GM18526 (cell line): ENCODE data around the gene PDE4D.

ENCODE experiments used
- POLR2A ChIP-seq: IDR thresholded peaks from 3 replicates; pipeline ENCODE4 v1.6.1; 2011; ENCODE audit not compliant: insufficient read length; ENCODE audit errors: extremely low read depth

The PDE4D gene

DNA sequence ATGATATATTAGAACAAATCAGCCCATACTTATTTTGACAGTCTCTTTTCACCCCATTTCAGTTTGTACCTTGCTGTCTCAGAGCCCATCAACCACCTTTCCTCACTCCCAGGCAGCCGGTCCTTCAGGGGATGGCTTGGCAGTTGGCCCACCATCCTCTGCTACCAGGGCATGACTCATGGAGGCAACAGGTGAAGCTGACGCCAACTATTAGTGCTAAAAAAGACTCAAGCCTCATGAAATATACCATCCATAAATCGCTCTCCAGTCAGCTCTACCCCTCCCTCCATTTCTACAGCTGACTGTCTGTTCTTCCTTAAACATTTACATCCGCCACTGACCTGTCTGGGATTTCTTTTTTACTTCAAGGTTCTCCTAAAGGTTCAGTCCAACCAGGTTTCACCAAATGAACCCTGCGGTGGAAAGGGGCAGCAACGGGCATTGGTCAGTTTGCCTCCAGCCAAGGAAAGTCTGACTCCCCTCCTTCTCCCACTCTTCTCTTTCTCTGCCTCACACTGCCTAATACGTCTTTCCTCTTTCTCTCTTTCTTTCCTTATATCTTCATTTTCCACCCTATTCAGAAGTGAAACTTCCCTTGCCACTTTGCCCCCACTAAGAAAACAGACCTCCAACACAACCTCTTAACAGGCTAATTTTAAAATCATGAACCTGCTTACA, 871.5 kb downstream of the PDE4D start:
- TF ChIP-seq POLR2A = no peak

DNA sequence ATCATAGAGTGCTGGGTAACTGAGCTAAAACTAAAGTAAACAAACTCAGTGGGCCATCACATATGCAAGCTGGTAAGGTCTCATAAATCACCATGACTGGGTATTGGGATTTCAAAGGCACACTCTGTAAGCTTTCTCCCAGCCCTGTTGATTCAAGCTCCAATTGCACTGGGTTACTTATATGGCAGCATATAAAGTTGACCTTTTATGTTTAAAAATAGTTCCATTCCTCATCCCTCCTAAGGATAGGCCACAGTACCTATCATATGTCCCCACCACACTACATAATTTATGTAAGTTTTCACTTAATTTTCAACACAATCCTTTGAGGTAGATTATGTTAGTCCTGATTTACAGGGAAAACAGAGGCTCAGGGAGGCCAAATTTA, 872.2 kb downstream of the PDE4D start:
- TF ChIP-seq POLR2A = no peak

DNA sequence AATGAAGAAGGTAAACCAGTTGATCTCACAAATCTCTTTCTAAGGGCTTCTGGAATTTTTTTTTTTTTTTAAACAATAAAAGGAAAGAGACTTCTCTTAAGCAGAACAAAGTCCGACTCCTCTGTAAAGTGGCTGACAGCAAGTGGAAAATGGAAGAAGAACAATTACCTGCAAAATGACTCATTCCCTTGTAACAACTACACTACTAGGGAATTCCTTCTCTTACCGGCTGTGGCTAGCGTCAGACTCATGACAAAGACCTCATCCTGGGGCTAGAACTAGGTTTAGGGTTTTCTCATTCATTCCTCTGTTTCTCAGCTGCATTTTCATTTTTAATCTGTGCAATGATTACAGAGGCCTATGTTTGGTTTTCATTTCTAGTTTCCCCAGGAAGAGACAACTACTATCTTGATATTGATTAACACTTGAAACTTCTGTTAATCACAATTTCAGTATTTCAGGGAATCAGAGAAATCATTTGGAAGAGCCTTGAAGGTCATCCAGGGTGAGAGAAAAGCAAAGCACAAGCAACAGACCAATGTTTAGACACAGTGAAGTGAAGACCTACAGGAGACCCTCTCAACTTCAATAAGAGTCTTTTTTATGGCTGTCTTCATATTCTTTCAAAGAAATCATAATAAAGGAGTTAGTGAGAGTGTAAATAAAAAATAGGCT, 872.8 kb downstream of the PDE4D start:
- no peak for TF ChIP-seq POLR2A

DNA sequence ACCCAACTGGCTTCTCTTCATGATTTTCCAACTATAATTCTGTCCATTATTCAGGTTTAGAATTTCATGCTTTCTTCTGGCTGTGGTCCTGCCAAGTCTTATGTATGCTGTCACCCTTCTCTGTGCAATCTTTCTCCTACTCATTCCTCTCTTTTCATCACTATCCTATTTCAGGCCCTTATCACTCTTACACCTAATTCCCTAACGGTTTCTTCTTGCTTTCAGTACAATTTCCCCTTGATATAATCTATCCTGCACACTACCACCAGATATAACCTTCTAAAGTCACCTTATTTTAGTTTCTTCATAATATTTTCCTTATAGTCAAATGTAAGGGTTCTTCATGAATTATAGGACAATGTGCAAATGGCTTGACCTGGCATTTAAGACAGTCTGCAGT, 874.4 kb downstream of the PDE4D start:
- no peak for TF ChIP-seq POLR2A

DNA sequence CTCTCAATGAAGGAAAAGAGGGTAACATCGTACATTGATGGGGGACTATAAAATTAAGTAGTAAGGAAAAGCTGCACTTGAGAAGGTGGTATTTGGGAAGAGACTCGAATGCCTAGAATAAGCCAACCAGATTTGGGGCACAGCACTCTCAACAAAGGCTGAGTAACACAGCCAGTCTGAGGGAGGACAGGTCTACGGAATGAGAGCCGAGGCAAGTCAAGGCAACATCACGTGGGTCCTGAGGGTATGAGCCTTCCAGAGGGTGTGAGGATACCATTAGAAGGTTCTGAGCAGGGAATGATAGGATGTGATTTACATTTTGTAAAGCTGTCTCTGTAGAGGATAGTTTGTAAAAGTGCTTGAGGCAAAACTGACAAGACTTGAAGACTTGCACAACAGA, 876.6 kb downstream of the PDE4D start:
- TF ChIP-seq POLR2A = no peak

DNA sequence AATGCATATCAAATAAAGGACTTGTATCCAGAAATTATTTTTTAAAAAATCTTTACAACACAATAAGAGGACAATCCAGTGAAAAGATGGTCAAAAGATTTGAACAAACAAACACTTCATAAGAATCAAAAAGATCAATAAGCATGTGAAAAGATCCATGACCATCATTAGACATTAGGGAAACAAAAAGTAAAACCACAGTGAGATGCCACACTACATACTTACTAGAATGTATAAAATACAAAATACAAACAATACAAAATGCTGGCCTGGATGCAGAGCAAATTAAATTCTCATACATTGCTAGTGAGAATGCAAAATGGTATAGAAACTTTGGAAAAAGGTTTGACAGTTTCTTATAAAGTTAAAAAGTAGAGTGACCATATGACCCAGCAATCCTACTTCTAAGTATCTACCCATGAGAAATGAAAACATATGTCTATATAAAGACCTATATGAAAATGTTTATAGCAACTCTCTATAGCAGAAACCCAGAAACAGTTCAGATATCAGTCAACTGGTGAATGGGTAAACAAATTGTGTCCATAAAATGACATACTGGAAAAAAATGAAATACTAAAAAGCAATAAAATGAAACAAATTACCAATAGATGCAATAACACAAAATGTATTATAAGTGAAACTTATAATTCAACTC, 884.6 kb downstream of the PDE4D start:
- TF ChIP-seq POLR2A = no peak

DNA sequence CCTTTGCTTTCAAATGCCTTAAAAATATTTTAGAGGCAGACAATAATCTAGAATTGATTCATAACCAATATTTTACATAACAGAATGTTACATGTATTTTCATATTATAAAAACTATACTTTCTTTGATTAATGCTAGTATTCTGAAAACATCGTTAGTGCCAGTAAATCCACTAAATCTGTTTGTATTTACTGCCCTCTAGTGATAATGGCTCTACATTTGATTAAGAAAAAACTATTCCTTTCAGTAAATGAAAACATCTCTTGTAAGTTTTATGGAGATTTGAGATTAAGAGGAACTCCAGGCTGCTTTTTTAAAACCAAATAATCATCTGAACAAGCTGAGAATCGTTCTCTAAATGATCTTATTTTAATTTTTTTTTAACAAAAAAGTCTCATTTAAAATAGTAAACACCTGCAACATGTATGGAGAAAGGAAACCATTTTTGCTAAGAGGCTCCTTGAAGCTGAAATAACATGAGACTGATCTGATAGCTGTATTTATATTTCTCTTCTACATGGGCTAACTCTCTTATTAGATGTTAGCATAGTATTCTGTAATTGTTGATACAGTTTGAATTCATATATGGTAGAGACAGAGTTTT, 886.0 kb downstream of the PDE4D start:
- TF ChIP-seq POLR2A = no peak

DNA sequence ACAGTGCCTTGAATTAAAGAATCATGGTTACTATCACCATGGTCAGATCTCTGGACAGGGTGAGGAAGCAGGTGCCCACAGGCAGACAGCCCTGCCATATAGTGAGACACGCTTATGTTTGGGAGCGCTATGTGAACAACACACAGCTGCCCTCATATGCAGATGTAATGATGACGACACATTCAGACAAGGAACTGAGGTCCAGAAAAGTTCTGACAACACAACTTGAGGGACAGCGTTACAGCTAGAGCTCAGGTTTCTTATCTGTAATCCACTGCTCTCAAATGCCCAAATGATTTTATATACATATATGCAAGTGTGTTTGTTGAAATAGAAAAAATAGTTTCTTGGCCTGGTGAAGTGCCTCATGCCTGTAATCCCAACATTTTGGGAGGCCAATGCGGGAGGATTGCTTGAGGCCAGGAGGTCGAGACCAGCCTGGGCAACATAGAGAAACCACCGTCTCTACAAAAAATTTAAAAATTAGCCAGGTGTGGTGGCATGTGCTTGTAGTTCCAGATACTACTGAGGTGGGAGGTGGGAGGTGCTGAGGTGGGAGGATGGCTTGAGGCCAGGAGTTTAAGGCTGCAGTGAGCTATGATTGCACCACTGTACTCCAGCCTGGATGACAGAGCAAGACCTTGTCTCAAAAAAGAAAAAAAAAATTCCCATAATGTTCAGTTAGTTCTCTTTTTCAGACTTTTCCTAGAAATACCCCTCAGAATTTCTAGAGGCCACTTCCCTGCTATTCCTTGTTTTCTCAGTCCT, 887.4 kb downstream of the PDE4D start:
- no peak for TF ChIP-seq POLR2A

DNA sequence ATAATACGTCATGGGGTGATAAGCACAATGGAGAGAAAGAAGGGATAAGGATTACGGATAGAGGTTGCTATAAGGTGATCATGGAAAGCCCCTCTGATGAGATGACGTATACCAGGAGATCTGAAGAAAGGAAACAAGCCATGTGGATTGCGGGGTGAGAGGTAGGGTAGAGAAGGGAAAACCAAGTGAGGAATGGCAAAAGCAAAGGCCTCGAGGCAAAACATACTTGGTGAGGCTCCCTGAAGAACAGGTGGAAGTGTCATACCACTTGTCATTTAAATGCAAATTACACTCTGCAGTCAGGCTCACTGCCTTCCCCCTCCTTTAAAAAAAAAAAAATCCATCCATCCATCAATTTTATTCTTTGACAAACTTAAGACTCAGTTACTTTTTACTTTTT, 889.9 kb downstream of the PDE4D start:
- TF ChIP-seq POLR2A = no peak

DNA sequence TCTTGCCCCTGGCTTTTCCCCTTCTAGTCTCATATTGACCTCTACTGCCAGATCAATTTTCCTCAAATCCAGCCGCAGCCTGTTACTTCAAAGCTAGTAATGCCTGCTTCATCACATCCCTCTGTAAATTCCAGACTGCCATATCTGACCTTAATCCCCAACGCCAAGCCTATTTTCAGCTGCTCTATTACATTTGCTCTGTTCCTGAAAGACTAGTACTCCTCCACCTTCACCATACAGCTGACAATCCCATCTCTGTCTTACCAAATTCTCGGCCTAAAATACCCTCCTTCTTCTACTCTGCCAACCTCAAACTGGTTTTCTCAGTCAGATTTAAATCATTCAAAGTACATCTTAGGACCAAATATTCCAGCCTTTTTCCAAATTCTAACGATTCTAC, 890.4 kb downstream of the PDE4D start:
- no peak for TF ChIP-seq POLR2A

DNA sequence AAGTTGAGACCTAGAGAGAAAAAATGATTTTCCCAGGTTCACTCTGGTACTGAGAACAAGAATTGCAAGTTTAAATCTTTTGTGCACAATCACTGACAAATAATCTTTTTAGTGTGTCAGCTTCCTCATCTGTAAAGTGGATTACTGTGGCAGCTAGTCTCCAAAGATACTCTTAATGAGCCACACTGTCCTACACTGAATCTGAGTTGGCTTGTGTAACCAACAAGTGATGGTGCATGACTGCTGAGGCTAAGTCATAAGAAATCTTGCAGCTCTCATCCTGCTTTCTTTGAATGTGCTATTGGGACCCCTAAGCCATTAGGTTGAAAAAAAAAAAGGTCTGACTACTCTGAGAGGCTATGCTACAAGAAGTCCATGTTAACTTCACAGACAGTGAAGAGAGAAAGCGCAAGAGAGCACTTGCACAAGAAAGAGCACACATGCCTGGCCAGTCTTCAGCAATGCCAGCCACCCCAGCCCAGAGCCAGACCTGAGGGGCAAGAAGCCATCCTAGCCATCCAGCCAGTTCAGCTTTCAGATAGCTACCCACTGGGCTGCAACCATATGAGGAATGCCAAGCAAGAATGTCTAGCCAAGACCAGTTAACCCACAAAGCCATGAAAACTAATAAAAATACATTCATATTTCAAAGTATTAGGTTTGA, 891.2 kb downstream of the PDE4D start:
- TF ChIP-seq POLR2A = no peak

DNA sequence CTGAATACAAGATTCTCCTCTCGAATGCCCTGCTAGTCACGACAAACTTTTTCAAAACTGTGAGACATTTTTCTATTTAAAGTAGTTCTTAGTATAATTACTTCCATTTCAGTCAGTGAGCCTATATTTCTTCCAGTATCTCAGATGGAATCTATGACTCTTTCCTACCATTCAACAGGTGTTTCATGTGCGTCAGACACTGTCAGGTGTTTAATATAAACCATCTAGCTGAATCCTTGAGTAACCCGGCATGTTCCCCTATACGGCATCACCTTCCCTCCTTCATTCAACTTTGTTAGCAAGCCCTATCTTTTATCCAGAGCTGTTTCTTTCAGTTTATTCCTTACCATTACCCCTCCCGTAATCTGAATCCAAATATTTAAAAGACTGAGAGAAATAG, 891.8 kb downstream of the PDE4D start:
- no peak for TF ChIP-seq POLR2A

DNA sequence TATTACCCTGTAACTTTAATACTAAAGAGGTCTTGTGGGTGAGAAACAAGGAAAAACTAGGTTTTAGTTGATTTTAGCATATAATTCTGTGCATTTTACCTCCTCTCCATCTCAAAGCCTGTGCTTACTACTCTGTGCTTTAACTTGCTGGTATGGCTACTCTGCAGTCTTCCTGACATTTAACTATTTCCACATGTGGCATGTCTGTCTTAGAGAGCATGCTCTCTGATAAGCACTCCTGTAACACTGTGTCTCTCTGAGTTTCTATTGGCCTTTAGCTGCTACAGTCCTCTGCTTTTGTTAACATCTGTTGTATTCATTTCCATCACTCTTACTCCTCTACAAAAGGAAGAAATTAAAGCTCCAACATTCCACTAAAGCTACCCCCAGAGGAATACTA, 892.4 kb downstream of the PDE4D start:
- TF ChIP-seq POLR2A = no peak

DNA sequence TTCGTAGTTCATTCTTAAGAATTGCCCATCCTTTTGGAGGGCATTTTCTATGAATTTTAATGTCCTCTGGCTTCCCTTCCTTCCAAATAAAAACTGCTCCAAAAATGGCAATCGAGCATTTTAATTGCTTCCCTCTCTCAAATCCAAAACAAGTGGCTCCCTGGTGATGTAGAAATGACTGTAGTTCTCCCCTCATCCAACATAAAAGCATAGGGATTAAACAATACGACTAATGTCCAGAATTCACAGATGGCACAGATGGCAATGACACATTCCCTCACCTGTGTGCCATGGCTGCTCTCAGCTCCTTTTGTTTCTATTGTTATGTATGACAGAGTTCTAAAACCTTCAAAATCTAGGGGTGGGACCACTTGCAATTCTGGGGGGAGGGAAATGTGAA, 893.3 kb downstream of the PDE4D start:
- TF ChIP-seq POLR2A = no peak

DNA sequence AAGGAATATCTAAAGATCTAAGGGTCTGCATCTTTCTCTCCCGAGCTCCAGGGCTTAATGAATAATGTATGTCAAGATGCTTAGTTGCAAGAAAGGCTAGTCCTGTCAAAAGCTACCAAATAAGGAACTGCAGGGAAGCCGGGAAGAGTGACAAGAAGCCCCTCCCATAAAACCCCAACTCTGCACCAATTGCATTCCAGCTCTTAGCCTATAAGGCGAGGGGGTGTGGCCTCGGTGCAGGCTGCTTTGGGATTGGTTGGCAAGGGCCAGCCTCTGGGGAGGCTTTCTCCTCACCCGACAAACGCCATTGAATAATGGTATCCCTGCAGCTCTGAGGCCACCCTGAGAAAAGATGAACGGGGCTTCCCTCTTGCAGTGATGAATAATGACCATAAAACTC, 893.7 kb downstream of the PDE4D start:
- no peak for TF ChIP-seq POLR2A
